ENCODE measurements around the gene SCYGR6. TPM values are rescaled to one million over a fixed set of nuclear protein-coding genes. Genes with fewer than 3 reads are reported as not detected.

Gene SCYGR6
- polyA plus RNA-seq, 1 donor = not detected

- DNase-seq = no peak
Measured at GRCh38 chr2:227710986-227711385, 13.6 kb downstream of the SCYGR6 start.

GRCh38 chr2:227707390-227707789, 17.2 kb downstream of the SCYGR6 start:
- no peak for DNase-seq

- DNase-seq = no peak
Measured at GRCh38 chr2:227706859-227707258, 17.7 kb downstream of the SCYGR6 start.

GRCh38 chr2:227703961-227704360, 20.6 kb downstream of the SCYGR6 start:
- DNase-seq = no peak

- DNase-seq = no peak
Measured at GRCh38 chr2:227703280-227703732, 21.3 kb downstream of the SCYGR6 start.

- DNase-seq = no peak
Measured at GRCh38 chr2:227701556-227701955, 23.0 kb downstream of the SCYGR6 start.

- no peak for DNase-seq
Measured at GRCh38 chr2:227696990-227697679, 27.4 kb downstream of the SCYGR6 start.

- DNase-seq = no peak
Measured at GRCh38 chr2:227687189-227687588, 37.4 kb downstream of the SCYGR6 start.

- DNase-seq = no peak
Measured at GRCh38 chr2:227684258-227684657, 40.3 kb downstream of the SCYGR6 start.

GRCh38 chr2:227677928-227678327, 46.6 kb downstream of the SCYGR6 start:
- DNase-seq = no peak

GRCh38 chr2:227674485-227674884, 50.1 kb downstream of the SCYGR6 start:
- DNase-seq = no peak

Other genes starting within 250 kb of the SCYGR6 start
- gene SCYGR2, start 125.9 kb downstream of the SCYGR6 start, polyA plus RNA-seq (ENCODE audit: insufficient read length) = not detected
- not detected for gene SCYGR3, start 109.9 kb downstream of the SCYGR6 start, polyA plus RNA-seq (ENCODE audit: insufficient read length)
- gene SCYGR4, start 107.3 kb downstream of the SCYGR6 start, polyA plus RNA-seq (ENCODE audit: insufficient read length) = not detected
- gene SCYGR5, start 58.0 kb downstream of the SCYGR6 start, polyA plus RNA-seq (ENCODE audit: insufficient read length) = not detected
- gene SLC19A3, start 6.7 kb downstream of the SCYGR6 start, polyA plus RNA-seq (ENCODE audit: insufficient read length) = 0.67 TPM
- not detected for gene SCYGR7, start 3.6 kb upstream of the SCYGR6 start, polyA plus RNA-seq (ENCODE audit: insufficient read length)
- gene SCYGR8, start 21.1 kb upstream of the SCYGR6 start, polyA plus RNA-seq (ENCODE audit: insufficient read length) = not detected
- 0.41 TPM for gene CCL20, start 89.1 kb upstream of the SCYGR6 start, polyA plus RNA-seq (ENCODE audit: insufficient read length)
- not detected for gene DAW1, start 146.9 kb upstream of the SCYGR6 start, polyA plus RNA-seq (ENCODE audit: insufficient read length)

Data from hindlimb muscle (tissue), 1 donor.